ENCODE results near the gene LTO1. TPM values are rescaled to one million over a fixed set of nuclear protein-coding genes. Genes with fewer than 3 reads are reported as not detected.

Gene LTO1
- total and polyA plus RNA-seq, 10 of the 15 experiments (the other 5 are each of a cell fraction or from before 2014, with no cell fraction given) = 2.6 to 27.5 (median 14.4) TPM

- TF ChIP-seq CUX1 (IDR thresholded peaks at IDR 0.05; ENCODE audit: insufficient replicate concordance, low read depth, low read length) = no peak
- TF ChIP-seq PKNOX1 (IDR thresholded peaks at IDR 0.05) = no peak
- no peak for TF ChIP-seq YY1 (IDR thresholded peaks at IDR 0.05; ENCODE audit: low read depth, low read length)
- TF ChIP-seq GATAD2B (conservative IDR thresholded peaks at IDR 0.05; ENCODE audit: low read depth) = no peak
- TF ChIP-seq CHD2 (IDR thresholded peaks at IDR 0.05; ENCODE audit: borderline replicate concordance, low read depth, low read length) = no peak
- TF ChIP-seq SIN3A (IDR thresholded peaks at IDR 0.05; ENCODE audit: low read depth, low read length) = no peak
- no peak for TF ChIP-seq ZBTB4 (CRISPR knock-in tag; IDR thresholded peaks at IDR 0.05)
- TF ChIP-seq MEF2A (IDR thresholded peaks at IDR 0.05; ENCODE audit: insufficient read depth, low read depth, low read length) = no peak
- no peak for TF ChIP-seq YBX1 (IDR thresholded peaks at IDR 0.05)
- no peak for TF ChIP-seq ELK1 (IDR thresholded peaks at IDR 0.05; ENCODE audit: low read depth, low read length)
- no peak for TF ChIP-seq EED (IDR thresholded peaks at IDR 0.05; ENCODE audit: low read depth)
- TF ChIP-seq STAT1 (conservative IDR thresholded peaks at IDR 0.05) = no peak
Measured at GRCh38 chr11:69684651-69685050, 9.5 kb upstream of the LTO1 start (continued).
